Right ventricle myocardium inferior (tissue), 1 donor: Measurements from ENCODE around the gene BPHL. TPM values are rescaled to one million over a fixed set of nuclear protein-coding genes. Genes with fewer than 3 reads are reported as not detected.
"Not testable (repeated sequence)": the region's sequence is repeated elsewhere in the genome, so short reads cannot be mapped to it uniquely, and the experiment has no call there.

Source experiments
- ATAC-seq: fragments of 200-7000 bp; cut with Tn5 transposase; one replicate; pipeline ENCODE4 v1.9.1; 2020; ENCODE audit warnings: mild to moderate bottlenecking, moderate library complexity
- DNase-seq: peaks from one replicate; pipeline ENCODE4 v3.0.0; 2021; ENCODE audit errors: missing footprints
- intact Hi-C: fragments of 100-400 bp; cut with DNase I; formaldehyde crosslinking; loops from one replicate; pipeline ENCODE4 v1.11.0; 2022
- total RNA-seq: library from RNA; stranded (reverse); fragmentation: NEBNext Ultra II Directional; extraction: Animal tissue kit (Norgen Biotek cat#: 25700); gene quantifications from one replicate; pipeline ENCODE4 v1.2.1, GENCODE V29; 2021
- donor health status: DM: no; HTN: yes; CAD: no; lungs with severe emphysema.

Gene BPHL
- total RNA-seq, 1 donor from 2014 or later, result 19.0 TPM

- DNase-seq (no peak), ATAC-seq (no peak)
- intact Hi-C loops, result no loop called here
Measured at GRCh38 chr6:3195695-3196497, 77.4 kb downstream of the BPHL start.

GRCh38 chr6:3196770-3197169 lies 78.3 kb downstream of the BPHL start:
- intact Hi-C loops, result no loop called here
- ATAC-seq (no peak), DNase-seq (no peak)

- intact Hi-C loops, DNase-seq, ATAC-seq: not testable (repeated sequence)
Measured at GRCh38 chr6:3197734-3198133, 79.2 kb downstream of the BPHL start.

- intact Hi-C loops, result no loop called here
- DNase-seq (no peak), ATAC-seq (no peak)
Measured at GRCh38 chr6:3199382-3199781, 80.9 kb downstream of the BPHL start.

GRCh38 chr6:3200682-3201081 lies 82.2 kb downstream of the BPHL start:
- ATAC-seq, result no peak
- DNase-seq, result no peak
- intact Hi-C loops, result no loop called here

GRCh38 chr6:3201388-3201787 lies 82.9 kb downstream of the BPHL start:
- no peak for DNase-seq
- no peak for ATAC-seq
- intact Hi-C loops, result no loop called here

Other genes with a start within 250 kb of the BPHL start
- gene SERPINB9, start 215.4 kb upstream of the BPHL start, total RNA-seq, result 3.2 TPM
- gene SERPINB6, start 147.1 kb upstream of the BPHL start, total RNA-seq, result 275 TPM
- gene NQO2, start 118.8 kb upstream of the BPHL start, total RNA-seq, result 57.5 TPM
- gene RIPK1, start 50.2 kb upstream of the BPHL start, total RNA-seq, result 6.9 TPM
- 25.0 TPM for gene TUBB2A, start 38.8 kb downstream of the BPHL start, total RNA-seq
- gene TUBB2B, start 108.9 kb downstream of the BPHL start, total RNA-seq, result 0.97 TPM
- gene PSMG4, start 140.2 kb downstream of the BPHL start, total RNA-seq, result 9.1 TPM